Right hindlimb (tissue), 1 donor: ENCODE results near the gene RPL3.
"Not testable (repeated sequence)": the region's sequence is repeated elsewhere in the genome, so short reads cannot be mapped to it uniquely, and the experiment has no call there.

Experiments used
- DNase-seq: peaks from one replicate; pipeline ENCODE4 v3.0.0-alpha.2; 2018

Gene RPL3

GRCh38 chr22:39319284-39320022 lies at the start of gene RPL3:
RPL3 (minus strand) TSS chr22:39319623; CDS start chr22:39319597, 26 bp downstream.
- peak; percentile 98 for DNase-seq

GRCh38 chr22:39369186-39369585 lies 49.8 kb upstream of the RPL3 start:
- no peak for DNase-seq

GRCh38 chr22:39368461-39368911 lies 49.1 kb upstream of the RPL3 start:
- DNase-seq: no peak

DNA sequence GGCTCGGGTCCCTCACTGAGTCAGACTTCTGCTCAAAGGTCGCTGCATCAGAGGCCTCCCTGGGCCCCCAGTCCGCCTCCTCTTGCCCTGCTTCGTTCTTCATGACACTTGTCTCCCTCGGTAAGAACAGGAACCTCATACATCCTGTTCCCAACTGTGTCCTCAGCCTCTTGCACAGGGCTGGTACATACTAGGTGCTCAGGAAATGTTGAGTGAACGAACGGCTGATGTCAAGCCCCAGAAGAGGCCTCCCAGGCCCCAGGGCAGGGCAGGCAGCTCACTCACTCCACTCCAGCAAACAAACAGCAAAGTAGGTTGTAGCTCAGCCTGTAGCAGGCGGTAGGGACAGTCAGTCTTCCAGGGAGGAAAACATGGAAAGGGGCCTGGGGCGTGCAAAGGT lies 47.6 kb upstream of the RPL3 start:
- DNase-seq: no peak

DNA sequence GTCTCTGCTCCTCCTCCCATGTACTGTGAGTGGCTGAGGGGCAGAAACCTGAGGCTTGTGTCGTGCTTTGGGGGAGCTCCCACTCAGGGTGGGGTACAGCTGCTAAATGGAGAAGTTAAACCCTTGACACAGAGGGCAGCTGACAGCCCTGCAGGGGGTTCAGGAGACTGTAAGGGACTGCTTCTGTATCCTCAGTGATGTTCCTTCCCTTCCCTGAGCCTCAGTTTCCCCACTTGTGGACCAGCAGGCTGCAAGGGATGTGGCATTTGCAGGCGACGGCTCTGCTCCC lies 46.0 kb upstream of the RPL3 start:
- DNase-seq: no peak

DNA sequence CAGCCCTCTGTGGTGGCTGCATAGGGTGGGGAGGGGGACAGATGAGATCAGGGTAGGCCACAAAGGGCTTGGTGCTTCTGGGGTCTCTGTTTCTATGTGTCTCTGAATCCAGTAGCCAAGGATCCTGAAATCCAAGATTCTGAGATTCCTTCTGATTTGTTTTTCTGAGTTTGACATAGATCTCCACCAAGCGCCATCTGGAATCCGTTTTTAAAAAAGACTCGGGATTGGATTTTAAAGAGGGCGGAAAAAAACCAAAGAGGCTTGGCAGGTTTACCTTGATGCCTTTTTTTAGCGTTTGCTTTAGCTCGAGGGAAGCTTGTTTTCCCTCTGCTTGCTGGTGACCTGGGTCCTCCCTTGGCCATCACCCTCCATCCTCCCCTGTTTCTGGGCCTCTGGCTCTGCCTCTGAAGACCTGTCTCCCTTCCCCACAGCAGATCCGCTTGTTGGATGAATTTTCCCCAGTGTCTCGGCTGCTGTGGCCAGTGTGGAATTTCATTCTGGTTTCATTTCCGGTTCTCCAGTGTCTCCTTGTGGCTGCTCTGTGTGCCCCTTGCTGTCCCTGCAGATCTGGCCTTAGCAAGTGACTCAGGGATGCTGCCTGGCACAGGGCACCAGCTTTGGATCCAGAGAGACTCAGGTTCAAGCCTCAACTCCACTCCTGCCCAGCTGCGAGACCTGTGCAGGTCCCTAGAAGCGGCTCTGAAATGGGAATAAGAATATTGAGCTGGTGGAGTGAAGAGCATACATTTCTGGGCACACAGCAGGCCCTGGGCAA lies 45.5 kb upstream of the RPL3 start:
- peak; percentile 32 for DNase-seq

GRCh38 chr22:39363751-39364515 lies 44.5 kb upstream of the RPL3 start:
- no peak for DNase-seq

DNA sequence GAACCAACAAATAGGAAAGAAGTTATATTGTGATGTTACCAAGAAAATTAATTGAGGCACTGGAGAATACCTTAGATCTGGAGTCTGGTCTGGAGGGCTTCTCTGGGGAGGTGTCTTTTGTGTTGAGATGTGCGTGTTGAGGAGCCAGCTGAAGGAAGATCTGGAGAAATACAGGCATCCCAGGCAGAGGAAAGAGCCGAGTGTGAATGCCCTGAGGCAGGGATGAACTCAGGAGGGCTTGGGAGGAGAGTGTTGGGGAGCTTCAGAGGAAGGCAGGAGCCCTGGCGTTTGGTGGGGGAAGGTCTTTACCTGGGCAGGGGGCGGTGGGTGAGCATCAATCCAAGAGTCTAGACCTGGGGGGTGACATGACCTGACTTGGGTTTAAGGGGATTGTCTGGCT lies 43.5 kb upstream of the RPL3 start:
- DNase-seq: no peak

DNA sequence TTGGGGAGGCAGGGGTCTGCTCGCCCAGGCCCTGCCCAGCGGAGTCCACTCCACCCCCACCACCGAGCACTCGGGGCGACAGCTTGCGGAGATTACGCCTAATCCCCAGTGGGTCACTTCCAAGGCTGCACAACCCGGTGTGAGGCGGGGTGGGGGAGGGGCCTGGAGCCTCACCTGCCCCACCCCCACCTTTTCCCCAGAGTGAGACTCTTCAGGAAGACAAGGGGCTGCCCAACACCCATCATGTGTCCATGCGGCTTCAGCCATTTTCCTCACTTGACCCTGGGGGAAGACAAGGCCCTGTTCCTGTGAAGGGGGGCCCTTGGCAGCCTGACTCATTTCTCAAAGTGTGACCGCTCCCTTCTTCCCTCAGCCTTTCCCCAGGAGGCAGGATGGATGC lies 42.8 kb upstream of the RPL3 start:
- DNase-seq: no peak

GRCh38 chr22:39361496-39361895 lies 42.1 kb upstream of the RPL3 start:
- no peak for DNase-seq

GRCh38 chr22:39360674-39361413 lies 41.4 kb upstream of the RPL3 start:
- no peak for DNase-seq

DNA sequence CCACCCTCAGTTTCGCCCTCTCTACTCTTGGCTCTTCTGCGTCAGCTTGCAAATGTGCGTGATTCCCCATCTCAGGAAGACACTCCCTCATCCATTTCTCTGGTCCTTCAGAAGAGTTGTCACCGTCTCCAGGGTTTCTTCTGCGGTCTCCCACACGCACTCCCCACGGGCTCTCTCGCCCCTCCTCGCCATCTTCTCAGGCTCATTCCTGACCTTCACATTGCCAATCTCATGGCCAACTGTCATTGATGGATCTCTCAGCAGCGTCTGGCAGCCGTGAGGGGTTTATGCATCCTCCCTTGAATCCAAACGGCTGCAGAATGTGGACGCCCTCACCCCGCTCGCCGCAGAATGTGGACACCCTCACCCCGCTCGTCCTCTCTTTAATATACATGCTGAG lies 40.8 kb upstream of the RPL3 start:
- DNase-seq: no peak

DNA sequence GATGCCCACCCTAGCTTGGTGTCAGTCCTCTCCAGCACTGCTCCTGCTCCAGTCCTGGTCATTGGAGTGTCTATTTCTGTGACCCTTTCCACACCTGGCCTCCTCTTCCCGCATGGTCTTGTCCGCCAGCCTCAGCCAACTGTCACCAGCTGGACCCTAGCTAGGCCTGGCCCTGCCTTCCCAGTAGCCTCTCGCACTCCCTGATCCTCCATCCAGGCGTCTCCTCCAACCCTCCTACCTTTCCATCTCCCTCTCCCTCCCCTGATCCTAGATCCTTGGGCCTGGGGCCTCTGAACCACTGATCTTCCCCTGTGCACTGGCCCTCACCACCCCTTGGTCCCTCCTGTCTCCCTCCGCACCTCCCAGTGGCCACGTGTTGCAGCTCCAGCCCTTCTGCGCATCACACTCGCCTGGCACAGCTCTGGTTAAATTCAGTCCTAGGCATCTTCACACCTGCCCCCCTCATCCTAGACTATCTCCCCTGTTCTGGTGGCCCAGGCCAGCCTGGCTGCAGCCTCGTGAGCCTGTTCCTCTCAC lies 40.3 kb upstream of the RPL3 start:
- no peak for DNase-seq

- DNase-seq: not testable (repeated sequence)
Observed at GRCh38 chr22:39358197-39358596, 38.8 kb upstream of the RPL3 start.

GRCh38 chr22:39357110-39358108 lies 38.0 kb upstream of the RPL3 start:
- DNase-seq: not testable (repeated sequence)

- peak; percentile 53 for DNase-seq
Observed at GRCh38 chr22:39356464-39356863, 37.0 kb upstream of the RPL3 start.

GRCh38 chr22:39355805-39356204 lies 36.4 kb upstream of the RPL3 start:
- DNase-seq: not testable (repeated sequence)

DNA sequence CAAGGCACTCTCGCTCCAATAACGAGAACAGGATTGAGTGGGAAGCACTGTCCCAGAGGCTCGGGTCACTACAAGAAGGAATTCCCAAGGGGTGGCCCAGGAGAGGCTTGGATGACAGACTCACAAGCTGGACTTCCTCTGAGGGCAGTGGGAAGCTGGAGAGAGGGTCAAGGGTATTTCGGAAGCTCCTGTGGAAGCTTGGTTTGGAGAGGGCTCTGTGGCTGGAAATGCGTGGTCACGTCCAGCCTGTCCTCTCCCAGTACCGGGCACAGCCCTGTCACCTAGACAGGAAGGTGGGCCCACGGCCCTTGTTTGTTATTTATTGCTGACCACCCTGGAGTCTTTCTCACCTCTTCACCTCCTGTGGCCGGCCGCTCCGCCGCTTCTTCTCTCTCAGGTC lies 35.7 kb upstream of the RPL3 start:
- DNase-seq: no peak

GRCh38 chr22:39353346-39353745 lies 33.9 kb upstream of the RPL3 start:
- DNase-seq: no peak

DNA sequence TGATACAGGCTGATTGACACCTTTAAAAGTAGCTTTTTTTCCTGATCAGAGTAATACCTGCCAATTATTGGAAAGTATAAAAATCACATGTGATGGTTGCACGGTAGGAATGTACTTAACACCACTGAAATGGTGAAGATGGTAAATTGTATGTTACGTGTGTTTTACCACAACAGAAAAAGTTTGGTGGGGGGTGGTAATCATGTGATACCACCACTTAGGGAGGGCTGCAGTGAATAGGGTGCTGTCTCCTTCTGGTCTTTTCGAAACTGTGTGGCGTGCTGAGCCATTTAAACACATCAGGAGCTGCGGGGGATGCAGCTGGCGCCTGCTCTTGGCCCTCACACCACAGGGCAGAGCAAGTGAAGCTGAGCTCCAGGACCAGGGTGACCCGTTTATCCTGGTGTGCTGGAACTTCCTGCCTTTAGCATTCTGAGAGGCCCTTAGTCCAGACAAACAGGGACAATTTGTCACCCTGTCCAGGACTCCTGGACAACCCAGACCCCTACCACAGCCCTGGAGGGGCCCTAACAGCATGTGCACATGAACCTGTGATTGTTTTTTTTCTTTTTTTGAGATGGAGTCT lies 33.0 kb upstream of the RPL3 start:
- DNase-seq: no peak

DNA sequence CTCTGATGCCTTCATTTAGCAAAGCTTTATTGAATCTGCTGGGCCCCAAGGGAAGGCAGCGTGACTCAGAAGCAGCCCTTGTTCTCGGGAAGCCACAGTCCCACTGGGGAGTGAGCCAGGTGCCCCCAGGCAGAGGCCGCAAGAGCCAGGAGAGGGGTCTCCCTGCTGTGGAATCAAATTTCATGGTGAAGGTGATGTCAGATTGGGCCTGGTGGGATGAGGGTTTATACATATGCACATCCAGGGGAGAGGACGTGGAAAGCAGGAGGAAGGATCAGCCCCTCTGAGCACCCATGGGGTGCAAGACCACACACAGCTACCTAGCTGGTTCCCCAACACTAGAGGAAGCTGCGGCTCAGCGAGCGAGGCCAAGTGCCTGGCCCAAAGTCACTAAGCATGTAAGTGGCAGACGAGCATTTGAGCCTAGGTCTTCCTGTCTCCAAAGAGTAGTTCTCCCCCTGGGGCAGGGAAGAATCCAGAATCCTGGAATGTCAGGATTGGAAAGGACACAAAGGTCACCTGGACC lies 32.3 kb upstream of the RPL3 start:
- DNase-seq: no peak
